Measurements from ENCODE around the gene SLC2A1. TPM values are rescaled to one million over a fixed set of nuclear protein-coding genes. Genes with fewer than 3 reads are reported as not detected.
A peak's percentile ranks its signal among the peaks of the same experiment; 100 is the strongest.

The SLC2A1 gene
- total and polyA plus RNA-seq, 2 of the 13 experiments (the other 11 are each of a cell fraction or from before 2014, with no cell fraction given) = 125 to 423 TPM

DNA sequence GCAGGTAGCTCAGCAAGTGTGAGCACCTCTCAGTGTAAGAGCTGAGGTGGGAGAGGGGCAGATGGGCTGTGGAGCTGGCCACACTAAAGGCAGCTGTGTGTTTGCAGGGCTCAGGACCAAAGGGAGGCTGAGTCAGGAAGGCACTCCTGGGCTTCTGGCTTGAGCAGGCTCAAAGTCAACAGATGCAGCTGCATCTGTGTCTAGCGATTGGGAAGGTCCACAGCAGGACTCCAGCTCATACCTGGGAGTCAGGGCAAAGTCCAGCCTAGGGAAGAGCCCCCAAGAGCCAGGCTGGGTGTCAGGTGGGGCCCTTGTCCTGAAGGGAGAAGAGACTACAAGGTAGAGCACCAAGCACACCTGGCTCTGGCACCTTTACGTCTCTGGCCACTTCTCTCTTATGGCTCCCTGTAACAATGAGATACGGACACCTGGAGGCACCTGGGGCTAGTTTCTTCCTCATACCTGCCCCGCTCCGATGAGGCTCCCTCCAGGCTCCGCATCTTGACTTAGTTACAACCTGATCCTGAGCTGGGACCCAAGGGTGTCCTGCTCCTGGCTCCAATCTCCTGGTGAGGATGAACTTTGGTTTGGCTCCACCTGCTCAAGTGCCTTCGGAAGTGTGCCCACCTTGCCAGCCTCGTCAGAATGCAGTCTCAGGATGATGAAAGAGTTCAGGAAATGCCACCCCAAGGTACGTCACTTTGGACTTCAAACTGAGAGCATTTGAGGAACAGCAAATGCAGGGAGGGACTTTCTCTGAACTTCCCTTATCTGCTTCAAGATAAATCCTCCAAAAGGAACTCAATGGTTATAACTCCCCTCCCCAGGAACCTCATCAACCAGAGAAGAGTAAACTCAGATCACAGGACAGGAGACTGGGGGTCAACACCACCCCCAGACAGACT, 21.5 kb upstream of the SLC2A1 start (continued):
- TF ChIP-seq, protein P1, sequence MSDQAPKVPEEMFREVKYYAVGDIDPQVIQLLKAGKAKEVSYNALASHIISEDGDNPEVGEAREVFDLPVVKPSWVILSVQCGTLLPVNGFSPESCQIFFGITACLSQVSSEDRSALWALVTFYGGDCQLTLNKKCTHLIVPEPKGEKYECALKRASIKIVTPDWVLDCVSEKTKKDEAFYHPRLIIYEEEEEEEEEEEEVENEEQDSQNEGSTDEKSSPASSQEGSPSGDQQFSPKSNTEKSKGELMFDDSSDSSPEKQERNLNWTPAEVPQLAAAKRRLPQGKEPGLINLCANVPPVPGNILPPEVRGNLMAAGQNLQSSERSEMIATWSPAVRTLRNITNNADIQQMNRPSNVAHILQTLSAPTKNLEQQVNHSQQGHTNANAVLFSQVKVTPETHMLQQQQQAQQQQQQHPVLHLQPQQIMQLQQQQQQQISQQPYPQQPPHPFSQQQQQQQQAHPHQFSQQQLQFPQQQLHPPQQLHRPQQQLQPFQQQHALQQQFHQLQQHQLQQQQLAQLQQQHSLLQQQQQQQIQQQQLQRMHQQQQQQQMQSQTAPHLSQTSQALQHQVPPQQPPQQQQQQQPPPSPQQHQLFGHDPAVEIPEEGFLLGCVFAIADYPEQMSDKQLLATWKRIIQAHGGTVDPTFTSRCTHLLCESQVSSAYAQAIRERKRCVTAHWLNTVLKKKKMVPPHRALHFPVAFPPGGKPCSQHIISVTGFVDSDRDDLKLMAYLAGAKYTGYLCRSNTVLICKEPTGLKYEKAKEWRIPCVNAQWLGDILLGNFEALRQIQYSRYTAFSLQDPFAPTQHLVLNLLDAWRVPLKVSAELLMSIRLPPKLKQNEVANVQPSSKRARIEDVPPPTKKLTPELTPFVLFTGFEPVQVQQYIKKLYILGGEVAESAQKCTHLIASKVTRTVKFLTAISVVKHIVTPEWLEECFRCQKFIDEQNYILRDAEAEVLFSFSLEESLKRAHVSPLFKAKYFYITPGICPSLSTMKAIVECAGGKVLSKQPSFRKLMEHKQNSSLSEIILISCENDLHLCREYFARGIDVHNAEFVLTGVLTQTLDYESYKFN (CRISPR knock-in tag; conservative IDR thresholded peaks at IDR 0.05) = peak; percentile 43
- TF ChIP-seq, protein P2, sequence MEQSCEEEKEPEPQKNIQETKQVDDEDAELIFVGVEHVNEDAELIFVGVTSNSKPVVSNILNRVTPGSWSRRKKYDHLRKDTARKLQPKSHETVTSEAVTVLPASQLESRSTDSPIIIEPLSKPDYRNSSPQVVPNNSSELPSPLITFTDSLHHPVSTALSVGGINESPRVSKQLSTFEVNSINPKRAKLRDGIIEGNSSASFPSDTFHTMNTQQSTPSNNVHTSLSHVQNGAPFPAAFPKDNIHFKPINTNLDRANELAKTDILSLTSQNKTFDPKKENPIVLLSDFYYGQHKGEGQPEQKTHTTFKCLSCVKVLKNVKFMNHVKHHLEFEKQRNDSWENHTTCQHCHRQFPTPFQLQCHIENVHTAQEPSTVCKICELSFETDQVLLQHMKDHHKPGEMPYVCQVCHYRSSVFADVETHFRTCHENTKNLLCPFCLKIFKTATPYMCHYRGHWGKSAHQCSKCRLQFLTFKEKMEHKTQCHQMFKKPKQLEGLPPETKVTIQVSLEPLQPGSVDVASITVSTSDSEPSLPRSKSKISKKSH (CRISPR knock-in tag; IDR thresholded peaks at IDR 0.05; ENCODE audit: borderline replicate concordance) = no peak
- TF ChIP-seq TEAD3 (CRISPR knock-in tag; optimal IDR thresholded peaks at IDR 0.05; ENCODE audit: borderline replicate concordance) (peak; percentile 80), TMF1 (CRISPR knock-in tag; IDR thresholded peaks at IDR 0.05; ENCODE audit: low read depth) (no peak), ZNF780A (CRISPR knock-in tag; IDR thresholded peaks at IDR 0.05) (peak; percentile 100), TRIM24 (CRISPR knock-in tag; IDR thresholded peaks at IDR 0.05) (no peak), ZMYM2 (CRISPR knock-in tag; IDR thresholded peaks at IDR 0.05) (no peak), MTA1 (CRISPR knock-in tag; IDR thresholded peaks at IDR 0.05; ENCODE audit: borderline replicate concordance) (no peak), SETDB1 (CRISPR knock-in tag; IDR thresholded peaks at IDR 0.05; ENCODE audit: borderline replicate concordance) (no peak), ZBTB38 (CRISPR knock-in tag; IDR thresholded peaks at IDR 0.05) (0 out of 2 replicates have a peak, but pooled peaks have one; percentile 7), CCDC6 (CRISPR knock-in tag; IDR thresholded peaks at IDR 0.05) (no peak), ZFX (CRISPR knock-in tag; IDR thresholded peaks at IDR 0.05; ENCODE audit: low read depth) (no peak), TARDBP (CRISPR knock-in tag; IDR thresholded peaks at IDR 0.05) (no peak), ELF4 (CRISPR knock-in tag; IDR thresholded peaks at IDR 0.05; ENCODE audit: borderline replicate concordance) (no peak), ASH2L (IDR thresholded peaks at IDR 0.05; ENCODE audit: insufficient read length, low read depth, low read length) (no peak), TAF1 (CRISPR knock-in tag; IDR thresholded peaks at IDR 0.05) (no peak)
- TF ChIP-seq, protein P3, sequence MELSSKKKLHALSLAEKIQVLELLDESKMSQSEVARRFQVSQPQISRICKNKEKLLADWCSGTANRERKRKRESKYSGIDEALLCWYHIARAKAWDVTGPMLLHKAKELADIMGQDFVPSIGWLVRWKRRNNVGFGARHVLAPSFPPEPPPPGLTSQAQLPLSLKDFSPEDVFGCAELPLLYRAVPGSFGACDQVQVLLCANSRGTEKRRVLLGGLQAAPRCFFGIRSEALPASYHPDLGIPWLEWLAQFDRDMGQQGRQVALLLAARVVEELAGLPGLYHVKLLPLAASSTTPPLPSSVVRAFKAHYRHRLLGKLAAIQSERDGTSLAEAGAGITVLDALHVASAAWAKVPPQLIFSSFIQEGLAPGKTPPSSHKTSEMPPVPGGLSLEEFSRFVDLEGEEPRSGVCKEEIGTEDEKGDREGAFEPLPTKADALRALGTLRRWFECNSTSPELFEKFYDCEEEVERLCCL (CRISPR knock-in tag; IDR thresholded peaks at IDR 0.05; ENCODE audit: borderline replicate concordance) = no peak
- TF ChIP-seq, protein P4, sequence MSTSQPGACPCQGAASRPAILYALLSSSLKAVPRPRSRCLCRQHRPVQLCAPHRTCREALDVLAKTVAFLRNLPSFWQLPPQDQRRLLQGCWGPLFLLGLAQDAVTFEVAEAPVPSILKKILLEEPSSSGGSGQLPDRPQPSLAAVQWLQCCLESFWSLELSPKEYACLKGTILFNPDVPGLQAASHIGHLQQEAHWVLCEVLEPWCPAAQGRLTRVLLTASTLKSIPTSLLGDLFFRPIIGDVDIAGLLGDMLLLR (CRISPR knock-in tag; IDR thresholded peaks at IDR 0.05) = no peak
- TF ChIP-seq, protein P5, sequence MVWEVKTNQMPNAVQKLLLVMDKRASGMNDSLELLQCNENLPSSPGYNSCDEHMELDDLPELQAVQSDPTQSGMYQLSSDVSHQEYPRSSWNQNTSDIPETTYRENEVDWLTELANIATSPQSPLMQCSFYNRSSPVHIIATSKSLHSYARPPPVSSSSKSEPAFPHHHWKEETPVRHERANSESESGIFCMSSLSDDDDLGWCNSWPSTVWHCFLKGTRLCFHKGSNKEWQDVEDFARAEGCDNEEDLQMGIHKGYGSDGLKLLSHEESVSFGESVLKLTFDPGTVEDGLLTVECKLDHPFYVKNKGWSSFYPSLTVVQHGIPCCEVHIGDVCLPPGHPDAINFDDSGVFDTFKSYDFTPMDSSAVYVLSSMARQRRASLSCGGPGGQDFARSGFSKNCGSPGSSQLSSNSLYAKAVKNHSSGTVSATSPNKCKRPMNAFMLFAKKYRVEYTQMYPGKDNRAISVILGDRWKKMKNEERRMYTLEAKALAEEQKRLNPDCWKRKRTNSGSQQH (CRISPR knock-in tag; IDR thresholded peaks at IDR 0.05; ENCODE audit: low read depth) = no peak
- TF ChIP-seq, protein P6, sequence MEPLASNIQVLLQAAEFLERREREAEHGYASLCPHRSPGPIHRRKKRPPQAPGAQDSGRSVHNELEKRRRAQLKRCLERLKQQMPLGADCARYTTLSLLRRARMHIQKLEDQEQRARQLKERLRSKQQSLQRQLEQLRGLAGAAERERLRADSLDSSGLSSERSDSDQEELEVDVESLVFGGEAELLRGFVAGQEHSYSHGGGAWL (CRISPR knock-in tag; IDR thresholded peaks at IDR 0.05) = no peak
